ENCODE data around the gene NDFIP1.

GRCh38 chr5:142080248-142080647 lies 28.3 kb upstream of the NDFIP1 start:
- TF ChIP-seq EZH2 (IDR thresholded peaks at IDR 0.05; ENCODE audit: insufficient read depth, poor library complexity, severe bottlenecking) (no peak), EZH2phosphoT487 (IDR thresholded peaks at IDR 0.05; ENCODE audit: insufficient read depth, low read depth) (no peak)
